ACC112 (cell line): Measurements from ENCODE around the gene ISM2.

Experiments used
- H2AFZ ChIP-seq: fragments of 200-600 bp; sonication (generic); one replicate; pipeline ENCODE4 v1.6.0; 2017; ENCODE audit warnings: antibody characterized with exemption, low read length; ENCODE audit not compliant: unreplicated experiment
- H3K27ac ChIP-seq: fragments of 200-600 bp; sonication (generic); 2 replicates; pipeline ENCODE4 v1.5.1; 2014; ENCODE audit warnings: low read depth, mild to moderate bottlenecking, antibody characterized with exemption, low read length, moderate library complexity
- H3K27me3 ChIP-seq: fragments of 200-600 bp; sonication (generic); 2 replicates; pipeline ENCODE4 v1.6.1; 2014; ENCODE audit warnings: mild to moderate bottlenecking, antibody characterized with exemption, low read length, moderate library complexity, mixed read lengths; ENCODE audit not compliant: insufficient read depth
- H3K36me3 ChIP-seq: fragments of 200-600 bp; sonication (generic); 2 replicates; pipeline ENCODE4 v1.6.1; 2016; ENCODE audit warnings: mild to moderate bottlenecking, antibody characterized with exemption, low read length, moderate library complexity, mixed read lengths; ENCODE audit not compliant: insufficient read depth
- H3K4me1 ChIP-seq: fragments of 200-600 bp; sonication (generic); one replicate; pipeline ENCODE4 v1.6.1; 2016; ENCODE audit warnings: low read length, mixed read lengths; ENCODE audit not compliant: insufficient read depth, unreplicated experiment, control insufficient read depth
- H3K4me3 ChIP-seq: fragments of 200-600 bp; sonication (generic); 2 replicates; pipeline ENCODE4 v1.5.1; 2014; ENCODE audit warnings: mild to moderate bottlenecking, low read depth, low read length
- H3K79me2 ChIP-seq: fragments of 200-600 bp; sonication (generic); one replicate; pipeline ENCODE4 v1.6.0; 2016; ENCODE audit warnings: low read length; ENCODE audit not compliant: control insufficient read depth, unreplicated experiment, insufficient read depth

ISM2 gene

GRCh38 chr14:77436042-77436441 lies 62.6 kb downstream of the ISM2 start:
- peaks cover 34% of the 10 kb centered on the region for H3K36me3 ChIP-seq
- no peak overlapping the region for H3K27ac ChIP-seq
- no peak overlapping the region for H3K4me3 ChIP-seq
- no peak overlapping the region for H2AFZ ChIP-seq
- H3K79me2 ChIP-seq, result no peaks in the 10 kb centered on the region
- peaks cover 12% of the 10 kb centered on the region for H3K4me1 ChIP-seq
- H3K27me3 ChIP-seq, result no peaks in the 10 kb centered on the region

- Histone ChIP-seq H3K79me2 (no peaks in the 10 kb centered on the region), H2AFZ (no peak overlapping the region), H3K36me3 (peaks cover 43% of the 10 kb centered on the region), H3K4me1 (peaks cover 5% of the 10 kb centered on the region), H3K4me3 (no peak overlapping the region), H3K27me3 (no peaks in the 10 kb centered on the region), H3K27ac (no peak overlapping the region)
Measured at GRCh38 chr14:77426396-77426795, 72.2 kb downstream of the ISM2 start.

GRCh38 chr14:77424862-77425261 lies 73.8 kb downstream of the ISM2 start:
- Histone ChIP-seq H3K4me3 (no peak overlapping the region), H3K27ac (no peak overlapping the region), H3K36me3 (peaks cover 41% of the 10 kb centered on the region), H2AFZ (no peak overlapping the region), H3K79me2 (no peaks in the 10 kb centered on the region), H3K4me1 (peaks cover 7% of the 10 kb centered on the region), H3K27me3 (no peaks in the 10 kb centered on the region)
